NCI-H2107 treated with DMSO at 0.1 percent for 48 hours (cell line): ENCODE measurements around the gene SPATA9.

Source experiments
- DNase-seq: peaks from one replicate; lab custom pipeline; 2025; ENCODE audit not compliant: unreplicated experiment; lab: John Stamatoyannopoulos, UW

Gene SPATA9

GRCh38 chr5:95621839-95622629 lies 60.8 kb downstream of the SPATA9 start:
- DNase-seq = no peak

GRCh38 chr5:95620870-95621838 lies 61.6 kb downstream of the SPATA9 start:
- no peak for DNase-seq

GRCh38 chr5:95620030-95620869 lies 62.5 kb downstream of the SPATA9 start, which contains the start of gene GPR150:
Gene GPR150 (plus strand): TSS chr5:95620087. CDS start chr5:95620276, 189 bp downstream.
- no peak for DNase-seq

GRCh38 chr5:95619514-95620029 lies 63.2 kb downstream of the SPATA9 start:
- no peak for DNase-seq

- no peak for DNase-seq
Measured at GRCh38 chr5:95619096-95619495, 63.7 kb downstream of the SPATA9 start.

GRCh38 chr5:95617057-95617456 lies 65.7 kb downstream of the SPATA9 start:
- DNase-seq = no peak

GRCh38 chr5:95615164-95615467 lies 67.7 kb downstream of the SPATA9 start:
- no peak for DNase-seq

- no peak for DNase-seq
Measured at GRCh38 chr5:95613514-95613913, 69.3 kb downstream of the SPATA9 start.

- DNase-seq = no peak
Measured at GRCh38 chr5:95611396-95611795, 71.4 kb downstream of the SPATA9 start.

GRCh38 chr5:95610546-95610945 lies 72.2 kb downstream of the SPATA9 start:
- DNase-seq = no peak

GRCh38 chr5:95609711-95610110 lies 73.1 kb downstream of the SPATA9 start:
- no peak for DNase-seq
